ENCODE results near the gene CDC5L.

- TF ChIP-seq EP300 (IDR thresholded peaks at IDR 0.05) (no peak), POLR2A (IDR thresholded peaks at IDR 0.05) (no peak)
These were observed 87.9 kb downstream of the CDC5L start for GRCh38 chr6:44475417-44475778.
